Stimulated activated CD4-positive, alpha-beta T cell treated with anti-CD3 and anti-CD28 coated beads, Interleukin-15, amount 100 ng/mL, for 1 hour (primary cell): ENCODE data around the gene DDIAS.
"Not testable (repeated sequence)": the region's sequence is repeated elsewhere in the genome, so short reads cannot be mapped to it uniquely, and the experiment has no call there.

Source experiments
- DNase-seq, 2 donors: peaks; one replicate each; pipeline ENCODE4 v3.0.0-alpha.2; 2020; ENCODE audit warnings: low read depth in 1 of 2, low spot score in 1 of 2

Gene DDIAS

DNA sequence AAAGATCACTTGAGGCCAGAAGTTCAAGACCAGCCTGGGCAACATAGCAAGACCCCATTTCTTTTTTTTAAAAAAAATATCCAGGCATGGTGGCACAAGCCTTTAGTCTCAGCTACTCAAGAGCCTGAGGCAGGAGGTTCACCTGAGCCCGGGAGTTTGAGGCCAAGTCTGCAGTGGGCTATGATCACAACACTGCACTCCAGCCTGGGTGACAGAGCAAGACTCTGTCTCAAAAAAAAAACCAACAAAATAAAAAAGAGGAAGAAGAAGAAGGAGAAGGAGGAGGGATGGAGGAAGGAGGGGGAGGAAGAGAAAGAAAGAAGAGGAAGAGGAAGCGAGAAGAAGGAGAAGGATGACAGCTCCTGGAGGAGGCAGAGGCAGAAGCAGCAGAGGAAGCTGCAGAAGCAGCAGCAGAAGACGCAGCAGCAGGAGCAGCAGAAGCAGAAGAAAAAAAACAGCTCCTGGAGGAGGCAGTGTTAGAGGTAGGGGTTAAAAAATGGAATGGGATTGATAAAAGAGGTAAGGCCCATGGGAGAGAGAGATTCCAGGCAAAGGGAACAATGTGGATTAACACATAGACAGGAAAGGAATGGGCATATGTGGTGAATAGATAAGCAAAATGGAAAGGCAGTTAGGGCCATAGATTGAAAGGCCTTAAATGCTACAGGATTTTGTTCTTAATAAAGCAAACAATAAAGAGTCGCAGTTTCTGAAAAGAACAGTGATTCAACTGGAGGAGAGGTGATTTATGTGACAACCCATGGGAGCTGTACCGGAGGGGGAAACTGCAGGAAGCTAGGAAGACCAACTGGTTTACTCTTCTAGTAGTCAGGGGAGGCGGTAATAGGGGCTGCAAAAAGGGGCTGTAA lies 12.2 kb upstream of the DDIAS start:
- DNase-seq = no peak

DNA sequence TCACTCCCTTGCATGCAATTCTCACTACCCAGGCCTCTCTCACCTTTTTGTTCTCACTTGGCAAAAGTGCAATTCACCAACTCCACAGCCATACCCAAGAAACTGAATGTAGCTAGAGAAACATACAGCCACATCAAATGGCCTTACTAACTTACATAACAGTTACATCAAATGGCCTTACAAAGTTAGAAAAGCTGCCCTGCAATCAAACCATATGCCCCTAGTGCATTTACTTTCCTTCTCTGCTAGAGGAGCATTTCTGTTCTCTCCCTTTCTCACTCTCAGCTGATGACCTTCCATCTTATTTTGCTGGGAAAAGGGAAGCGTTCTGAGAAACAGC lies 11.6 kb upstream of the DDIAS start:
- no peak for DNase-seq

DNA sequence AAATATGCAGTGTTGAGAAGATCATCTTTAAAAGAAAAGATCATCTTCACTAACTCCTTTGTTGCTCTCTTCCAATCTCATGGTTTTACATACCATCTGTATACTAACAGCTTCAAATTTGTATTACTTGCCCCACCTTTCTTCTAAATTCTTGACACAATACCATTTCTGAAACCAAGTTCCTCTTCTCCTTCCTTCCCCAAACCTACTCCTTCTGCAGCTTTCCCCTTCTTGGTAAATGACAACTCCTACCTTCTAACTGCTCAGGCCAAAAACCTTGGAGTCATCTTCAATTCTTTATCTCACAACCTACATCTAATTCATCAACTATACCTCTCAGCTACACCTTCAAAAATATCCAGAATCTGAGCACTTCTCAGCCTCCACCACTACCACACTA lies 10.6 kb upstream of the DDIAS start:
- DNase-seq = no peak

DNA sequence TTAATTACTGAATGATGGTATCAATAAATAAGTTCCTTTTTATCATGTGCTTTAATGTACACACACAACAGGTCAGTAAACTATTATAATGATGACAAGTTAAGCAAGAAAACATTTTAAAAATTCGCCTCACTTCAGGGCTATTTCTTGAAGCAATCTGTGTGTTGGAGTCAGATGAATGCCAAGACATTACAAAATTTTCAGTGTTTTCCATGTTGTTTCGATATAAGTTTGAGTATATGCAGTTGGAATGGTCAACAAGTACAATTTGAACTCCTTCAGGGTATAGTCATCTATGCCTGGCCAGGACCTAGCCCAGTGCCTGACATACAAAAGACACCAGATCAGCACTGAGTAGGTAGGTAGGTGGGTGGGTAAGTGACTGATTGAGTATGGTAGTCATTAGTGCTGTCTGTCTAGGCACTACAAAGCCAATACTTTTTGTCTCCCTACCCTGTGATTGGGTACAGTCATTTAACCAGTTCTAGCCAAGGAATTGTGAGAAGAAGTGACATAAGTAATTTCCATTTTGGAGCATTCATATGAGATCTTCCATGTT lies 8.8 kb upstream of the DDIAS start:
- DNase-seq = no peak

DNA sequence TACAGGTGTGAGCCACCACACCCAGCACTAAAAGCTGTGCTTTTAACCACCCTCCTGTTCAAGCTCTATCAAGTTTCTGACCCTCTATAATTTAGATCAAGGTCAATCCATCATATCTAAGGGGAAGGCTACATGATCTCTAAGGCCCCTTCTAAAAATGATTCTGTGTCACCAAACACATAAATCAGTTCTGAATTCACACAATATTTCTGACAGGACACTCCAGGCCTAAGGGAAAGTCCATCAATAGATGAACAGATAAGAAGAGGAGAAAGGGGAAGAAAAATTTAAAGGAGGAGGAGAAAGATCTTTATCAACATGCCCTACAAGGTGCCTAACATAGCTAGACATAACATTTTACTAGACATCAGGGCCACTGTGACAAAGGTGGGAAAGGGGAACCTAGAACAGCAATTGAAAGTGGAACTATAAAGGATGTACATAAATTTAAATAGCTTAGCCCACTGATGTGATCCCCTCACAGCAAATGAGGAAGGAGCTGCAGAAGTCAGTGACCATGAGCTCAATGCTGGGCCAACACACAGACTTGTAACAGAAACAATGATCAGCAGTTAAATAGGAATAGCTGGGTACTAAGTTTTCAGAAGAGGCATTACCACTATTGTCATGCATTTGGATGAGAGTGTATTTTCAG lies 6.0 kb upstream of the DDIAS start:
- no peak for DNase-seq

DNA sequence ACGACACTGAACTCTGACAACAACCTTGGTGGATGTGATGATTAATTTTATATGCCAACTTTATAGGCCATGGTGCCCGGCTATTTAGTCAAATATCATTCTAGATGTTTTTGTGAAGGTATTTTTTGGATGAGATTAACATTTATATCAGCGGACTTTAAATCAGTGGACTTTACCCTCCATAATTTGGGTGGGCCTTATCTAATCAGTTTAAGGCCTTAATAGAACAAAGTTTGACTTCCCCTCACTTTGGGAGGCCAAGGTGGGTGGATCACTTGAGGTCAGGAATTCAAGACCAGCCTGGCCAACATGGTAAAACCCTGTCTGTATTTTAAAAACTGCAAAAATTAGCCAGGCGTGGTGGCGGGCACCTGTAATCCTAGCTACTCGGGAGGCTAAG lies 5.4 kb upstream of the DDIAS start:
- DNase-seq = no peak

DNA sequence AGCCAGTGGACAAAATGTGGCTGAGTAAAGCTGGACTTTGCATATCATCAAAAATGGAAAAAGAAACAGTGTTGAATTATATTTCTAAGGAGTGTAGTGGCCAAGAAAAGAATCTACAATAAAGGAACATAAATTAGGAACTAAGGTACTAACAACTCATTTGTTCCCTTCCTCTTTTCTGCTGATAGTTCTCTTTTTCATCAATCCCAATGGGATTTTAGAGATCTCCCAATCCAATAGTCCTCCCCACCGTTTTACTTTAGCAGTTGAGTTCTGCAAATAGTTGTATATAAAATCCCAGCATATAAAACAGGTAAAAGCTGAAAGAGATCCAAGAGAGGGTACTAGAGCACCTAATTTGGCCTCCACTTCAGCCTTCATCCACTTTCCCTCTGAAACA lies 3.3 kb upstream of the DDIAS start:
- no peak for DNase-seq

DNA sequence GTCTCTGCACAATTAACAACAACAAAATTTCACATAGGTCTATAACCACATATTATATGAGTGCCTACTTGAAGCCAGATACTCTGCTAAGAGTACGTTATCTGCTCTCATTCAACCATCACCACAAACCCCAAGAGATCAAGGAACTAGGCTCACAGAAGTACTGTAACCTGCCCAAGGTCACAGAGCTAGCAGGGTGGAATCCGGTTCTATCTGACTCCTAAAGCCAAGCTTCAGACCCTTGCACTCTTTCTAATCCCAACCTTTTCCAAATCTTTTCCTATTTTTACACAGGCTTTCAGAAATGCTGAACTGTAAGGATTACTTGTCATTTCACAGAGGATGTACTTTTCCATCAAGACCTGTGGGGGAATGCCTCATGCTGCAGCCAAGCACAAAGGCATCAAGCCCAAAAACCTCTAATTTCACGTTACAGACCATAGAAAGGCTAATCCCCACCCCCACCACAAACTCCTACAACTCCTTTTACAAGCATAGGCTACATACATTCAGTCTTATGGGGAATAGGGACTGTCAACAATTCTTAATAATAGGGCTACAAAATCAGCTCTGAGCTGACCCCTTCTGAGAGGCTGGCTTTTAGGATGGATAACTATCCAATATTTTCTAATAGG lies 2.2 kb upstream of the DDIAS start:
- no peak for DNase-seq

DNA sequence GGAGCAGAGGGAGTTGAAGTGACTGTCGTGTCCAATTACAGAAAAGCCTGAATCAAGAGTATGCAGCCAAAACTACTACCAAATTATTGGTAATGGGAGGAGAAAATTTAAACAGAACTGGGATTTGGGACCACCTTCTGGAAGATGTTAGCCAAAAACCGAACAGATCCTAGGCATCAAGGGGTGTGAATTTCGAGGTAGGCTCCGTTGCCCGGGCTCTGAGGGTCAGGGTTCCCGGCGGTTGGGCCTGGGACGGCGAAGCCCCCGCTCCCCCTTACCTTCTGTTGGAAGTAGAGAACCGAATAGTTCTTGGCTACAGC lies 1.6 kb upstream of the DDIAS start:
- no peak for DNase-seq

DNA sequence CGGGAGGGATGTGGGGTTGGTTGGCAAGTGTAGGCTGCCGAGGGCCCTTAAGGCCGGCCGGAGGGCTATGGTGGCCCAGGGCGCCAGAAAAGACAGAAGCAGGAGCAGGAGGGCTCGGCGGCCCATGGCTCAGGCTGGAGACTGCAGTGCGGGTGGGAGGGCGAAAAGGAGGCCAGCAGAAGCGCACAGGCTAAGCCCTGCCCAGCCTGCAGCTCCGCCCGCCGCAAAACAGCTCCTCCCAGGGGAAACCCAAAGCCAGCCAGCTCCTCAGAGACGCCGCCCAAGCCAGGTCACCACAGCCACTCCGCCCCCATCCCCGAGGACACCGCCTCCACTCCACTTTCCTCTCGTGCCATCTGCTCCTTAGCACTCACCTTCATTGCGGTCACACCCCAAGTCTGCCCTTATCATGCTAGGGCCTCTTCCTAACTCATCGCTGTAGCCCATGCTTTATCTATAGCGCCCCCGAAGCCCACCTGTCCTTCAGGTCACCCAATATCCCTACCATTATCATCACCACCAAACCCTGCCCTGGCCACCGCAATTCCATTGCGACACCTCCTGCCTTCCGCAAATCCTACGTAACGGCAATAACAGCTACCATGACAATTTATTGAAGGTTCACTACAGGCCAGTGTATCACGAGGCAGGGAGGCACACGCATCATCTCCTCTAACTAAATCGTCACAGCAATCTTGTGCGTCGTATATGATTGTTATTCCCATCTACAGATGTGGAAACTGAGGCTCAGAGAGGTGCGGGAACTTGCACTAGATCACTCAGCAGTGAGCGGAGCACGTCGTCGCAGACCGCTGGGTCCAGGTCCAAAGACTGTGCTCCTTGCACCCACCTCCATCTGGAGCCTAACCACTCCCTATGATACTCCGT lies 1.0 kb upstream of the DDIAS start, which contains the start of gene PRCP:
TSS of gene PRCP (minus strand) at position 154 of the 888 bp plus-strand sequence. CDS start at position 126, 28 bp downstream.
- DNase-seq = peak; percentile 85 to 87

DNA sequence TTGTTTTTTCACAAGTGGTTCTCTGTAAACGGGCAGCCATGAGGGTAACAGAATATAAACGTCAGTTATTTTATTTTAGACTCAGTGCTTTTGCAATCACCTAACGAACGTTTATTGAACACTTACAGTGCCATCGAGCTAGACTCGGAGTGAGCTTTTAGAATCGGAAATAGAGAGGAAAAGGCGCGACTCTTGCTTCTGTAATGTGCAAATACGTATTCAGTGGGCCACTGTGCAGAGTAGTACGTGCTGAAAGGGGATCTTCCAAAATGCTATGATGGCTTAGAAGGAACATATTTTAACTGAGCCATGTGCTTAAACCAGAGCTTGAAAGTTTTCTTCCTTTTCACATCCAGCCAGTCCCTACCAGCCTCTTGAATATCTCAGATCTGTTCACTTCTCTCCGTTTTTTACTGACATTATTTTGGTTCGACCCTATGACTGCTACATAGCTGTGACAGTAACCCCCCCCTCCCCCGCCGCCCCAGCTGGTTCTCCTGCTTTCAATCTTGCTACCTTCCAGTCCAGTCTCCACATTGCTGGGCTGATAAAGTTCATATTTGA lies 468 bp downstream of the DDIAS start:
- DNase-seq = no peak

DNA sequence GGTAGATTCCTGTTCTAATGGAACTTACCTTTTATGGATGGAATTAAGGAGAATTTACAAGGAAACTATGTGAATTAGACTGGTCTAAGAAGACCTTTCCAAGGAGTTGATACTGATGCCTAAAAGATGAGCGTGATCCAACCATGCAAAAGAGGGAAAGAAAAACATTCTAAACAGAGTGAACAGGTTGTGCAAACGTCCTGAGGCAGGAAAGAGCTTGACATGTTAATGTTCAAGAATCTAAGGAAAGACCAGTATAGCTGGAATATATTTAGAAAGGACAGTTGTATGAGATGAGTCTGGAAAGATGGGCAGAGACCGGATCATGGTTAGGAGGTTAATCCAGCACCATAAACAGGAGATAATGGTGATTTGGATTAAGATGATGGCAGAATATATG lies 1.3 kb downstream of the DDIAS start:
- DNase-seq = no peak

DNA sequence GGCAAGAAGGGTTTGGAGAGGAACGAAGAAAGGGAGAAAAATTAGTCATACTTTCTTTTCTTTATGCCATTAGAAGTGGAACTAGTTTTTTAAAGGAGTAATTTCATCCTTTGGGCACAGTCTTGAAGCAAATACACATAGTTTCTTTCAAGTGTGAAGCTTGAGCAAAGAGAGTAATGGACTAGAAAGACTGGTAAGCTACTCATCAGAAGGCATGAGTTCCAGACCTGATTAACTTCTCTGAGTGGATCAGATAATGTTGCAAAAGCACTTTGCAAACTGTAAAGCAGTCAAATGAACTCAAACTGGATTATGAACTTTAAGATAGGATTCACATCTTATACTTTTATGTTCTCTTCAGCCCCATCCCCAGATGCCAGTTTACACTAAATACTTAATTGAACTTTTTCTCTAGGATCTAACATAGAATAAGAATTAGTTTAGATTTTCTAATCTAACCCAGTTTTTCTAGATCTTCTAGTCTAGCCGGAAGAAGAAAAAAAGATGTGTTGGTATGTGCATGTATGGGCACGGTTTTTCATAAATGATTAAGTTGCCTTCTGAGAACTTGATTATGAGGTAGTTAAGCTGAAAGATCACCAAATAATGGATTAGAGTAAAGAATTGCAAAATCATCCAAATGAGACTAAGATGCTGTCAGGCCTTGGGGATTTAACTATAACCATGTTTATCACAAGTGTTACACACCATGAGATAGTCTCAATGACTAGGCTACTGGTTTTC lies 2.5 kb downstream of the DDIAS start:
- DNase-seq = no peak

DNA sequence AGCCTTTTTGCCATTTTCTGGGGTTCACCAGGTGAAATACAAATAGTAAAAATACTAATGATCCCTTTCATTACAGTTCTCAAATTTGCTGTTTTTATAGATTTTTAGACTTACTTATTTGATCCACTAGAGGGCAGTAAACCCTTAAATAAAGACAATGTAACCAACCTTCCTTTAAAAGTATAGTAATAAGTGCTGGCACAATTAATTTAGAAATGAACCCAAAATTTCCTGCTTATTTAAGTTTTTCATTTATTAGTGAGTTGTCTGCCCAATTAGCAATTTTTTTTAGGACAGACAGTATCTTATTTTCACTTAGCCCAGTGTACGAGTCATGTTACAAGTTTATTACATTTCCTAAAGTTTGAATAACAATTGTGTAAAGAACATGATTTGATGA lies 4.7 kb downstream of the DDIAS start:
- no peak for DNase-seq

DNA sequence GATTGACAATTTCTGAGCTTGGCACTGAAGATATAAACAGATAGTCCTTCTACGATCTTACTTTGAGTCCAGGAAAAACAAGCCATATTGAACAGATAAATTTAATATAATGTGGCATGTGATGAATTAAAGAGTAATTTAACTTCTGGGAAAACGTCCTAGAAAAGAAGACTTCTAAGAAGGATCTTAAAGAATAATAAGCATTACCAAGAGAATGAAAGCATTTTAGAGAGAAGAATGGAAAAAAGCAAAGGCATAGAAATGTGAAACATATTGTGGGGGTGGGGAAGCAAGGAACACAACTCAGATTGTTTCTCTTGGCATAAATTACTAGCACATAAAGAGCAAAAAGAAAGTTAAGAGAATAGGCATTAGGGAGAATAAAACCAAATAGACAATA lies 5.4 kb downstream of the DDIAS start:
- no peak for DNase-seq

DNA sequence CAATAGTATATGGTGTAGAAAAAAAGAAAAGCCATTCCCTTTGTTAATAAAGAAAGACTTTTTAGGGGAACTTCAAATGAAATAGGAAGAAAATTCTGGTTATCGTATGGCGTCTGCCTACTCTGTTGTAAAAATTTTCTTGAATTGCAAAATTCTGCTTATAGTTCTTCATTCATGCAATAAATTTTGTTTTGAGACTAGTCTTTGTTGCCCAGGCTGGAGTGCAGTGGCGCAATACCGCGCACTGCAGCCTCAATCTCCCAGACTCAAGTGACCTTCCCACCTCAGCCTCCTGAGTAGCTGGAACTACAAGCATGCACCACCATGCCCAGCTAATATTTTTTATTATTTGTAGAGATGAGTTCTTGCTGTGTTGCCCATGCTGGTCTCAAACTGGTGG lies 5.8 kb downstream of the DDIAS start:
- no peak for DNase-seq

DNA sequence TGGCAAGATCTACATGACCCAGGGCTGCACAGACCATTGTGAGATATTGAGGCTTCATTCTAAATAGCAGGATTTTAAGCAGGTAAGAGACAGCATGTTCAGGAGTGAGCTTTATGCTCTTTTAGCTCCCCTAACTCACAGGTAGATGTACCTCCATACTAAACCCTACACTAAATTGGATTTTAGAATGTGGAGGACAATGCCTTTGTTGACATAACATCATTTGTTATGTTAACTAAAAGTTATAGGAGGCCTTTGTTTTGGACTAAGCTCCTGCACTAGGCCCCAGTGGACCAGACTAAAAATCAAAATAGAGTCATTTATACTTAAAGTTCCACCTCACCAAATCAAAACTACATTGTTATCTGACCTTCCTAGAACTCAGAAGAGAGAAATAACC lies 6.8 kb downstream of the DDIAS start:
- no peak for DNase-seq

DNA sequence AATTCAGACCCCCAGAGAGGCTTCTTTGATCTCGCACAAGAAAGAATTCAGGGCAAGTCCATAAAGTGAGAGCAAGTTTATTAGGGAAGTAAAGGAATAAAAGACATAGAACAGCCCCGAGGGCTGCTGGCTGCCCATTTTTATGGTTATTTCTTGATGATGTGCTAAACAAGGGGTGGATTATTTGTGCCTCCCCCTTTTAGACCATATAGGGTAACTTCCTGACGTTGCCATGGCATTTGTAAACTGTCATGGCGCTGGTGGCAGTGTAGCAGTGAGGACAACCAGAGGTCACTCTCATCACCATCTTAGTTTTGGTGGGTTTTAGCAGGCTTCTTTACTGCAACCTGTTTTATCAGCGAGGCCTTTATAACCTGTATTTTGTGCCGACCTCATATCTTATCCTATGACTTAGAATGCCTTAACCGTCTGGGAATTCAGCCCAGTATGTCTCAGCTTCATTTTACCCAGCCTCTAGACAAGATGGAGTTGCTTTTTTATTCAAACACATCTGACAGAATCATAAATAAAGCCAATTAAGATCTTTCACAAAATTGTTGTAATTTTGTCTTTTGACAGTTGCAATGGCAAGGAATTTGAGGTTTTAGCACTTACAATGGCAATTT lies 7.6 kb downstream of the DDIAS start:
- no peak for DNase-seq

DNA sequence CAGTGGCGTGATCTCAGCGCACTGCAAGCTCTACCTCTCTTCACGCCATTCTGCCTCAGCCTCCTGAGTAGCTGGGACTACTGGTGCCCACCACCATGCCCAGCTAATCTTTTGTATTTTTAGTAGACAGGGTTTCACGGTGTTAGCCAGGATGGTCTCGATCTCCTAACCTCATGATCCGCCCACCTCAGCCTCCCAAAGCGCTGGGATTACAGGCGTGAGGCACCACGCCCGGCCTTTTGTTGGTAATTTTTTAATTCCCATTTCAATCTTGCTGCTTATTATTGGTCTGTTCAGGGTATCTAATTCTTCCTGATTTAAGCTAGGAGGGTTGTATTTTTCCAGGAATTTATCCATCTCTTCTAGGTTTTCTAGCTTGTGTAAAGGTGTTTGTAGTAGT lies 18.2 kb downstream of the DDIAS start:
- not testable (repeated sequence) for DNase-seq

DNA sequence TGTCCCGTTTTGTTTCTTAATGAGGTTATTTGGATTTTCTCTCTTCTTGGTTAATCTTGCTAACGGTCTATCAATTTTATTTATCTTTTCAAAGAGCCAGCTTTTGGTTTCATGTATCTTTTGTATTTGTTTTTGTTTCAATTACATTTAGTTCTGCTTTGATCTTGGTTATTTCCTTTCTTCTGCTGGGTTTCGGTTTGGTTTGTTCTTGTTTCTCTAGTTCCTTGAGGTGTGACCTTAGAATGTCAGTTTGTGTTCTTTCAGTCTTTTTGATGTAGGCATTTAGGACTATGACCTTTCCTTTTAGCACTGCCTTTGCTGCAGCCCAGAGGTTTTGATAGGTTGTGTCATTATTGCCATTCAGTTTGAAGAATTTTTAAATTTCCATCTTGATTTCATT lies 18.7 kb downstream of the DDIAS start:
- not testable (repeated sequence) for DNase-seq
